Epidermal melanocyte (primary cell): ENCODE measurements around the gene NLGN1.

Experiments
- DNase-seq: peaks from one replicate; pipeline ENCODE4 v3.0.0; 2011; ENCODE audit warnings: low spot score; ENCODE audit not compliant: insufficient read length

NLGN1 gene

DNA sequence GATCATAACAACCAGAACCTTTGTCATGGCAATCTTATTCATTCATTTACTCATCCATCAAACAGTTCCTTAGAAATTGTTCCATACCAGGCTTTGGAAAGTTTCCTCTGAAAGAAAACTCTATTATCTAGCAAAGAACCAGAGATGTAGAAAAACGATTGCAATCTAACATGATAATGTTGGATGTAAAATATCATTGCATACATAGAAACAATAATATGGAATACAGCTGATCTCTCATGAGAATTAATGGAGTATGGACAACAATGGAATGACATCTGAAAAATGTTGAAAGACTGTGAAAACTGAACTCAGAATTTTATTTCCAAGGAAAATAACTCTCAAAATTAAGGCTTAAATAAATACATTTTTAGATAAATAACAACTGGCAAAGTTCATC, 665.4 kb downstream of the NLGN1 start:
- DNase-seq: no peak

- no peak for DNase-seq
Measured at GRCh38 chr3:174068035-174068434, 670.5 kb downstream of the NLGN1 start.

DNA sequence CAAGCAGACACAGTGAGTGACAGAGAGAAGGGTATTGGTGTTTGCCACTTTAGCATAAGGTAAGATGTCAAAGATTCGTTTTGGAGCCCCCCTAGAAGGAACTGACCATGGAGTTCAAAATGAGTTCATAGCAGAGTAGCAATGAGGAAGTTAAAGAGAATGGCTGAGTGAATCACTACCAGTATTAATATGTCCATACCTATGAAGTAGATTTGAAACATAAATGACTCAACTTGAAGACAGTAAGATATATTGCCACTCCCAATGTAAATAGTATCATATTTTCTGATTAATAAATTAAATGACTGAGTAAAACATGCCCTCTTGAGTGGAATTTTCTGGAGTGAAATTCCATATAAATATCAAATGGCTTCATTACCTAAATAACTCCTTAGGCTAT, 675.1 kb downstream of the NLGN1 start:
- DNase-seq: no peak

DNA sequence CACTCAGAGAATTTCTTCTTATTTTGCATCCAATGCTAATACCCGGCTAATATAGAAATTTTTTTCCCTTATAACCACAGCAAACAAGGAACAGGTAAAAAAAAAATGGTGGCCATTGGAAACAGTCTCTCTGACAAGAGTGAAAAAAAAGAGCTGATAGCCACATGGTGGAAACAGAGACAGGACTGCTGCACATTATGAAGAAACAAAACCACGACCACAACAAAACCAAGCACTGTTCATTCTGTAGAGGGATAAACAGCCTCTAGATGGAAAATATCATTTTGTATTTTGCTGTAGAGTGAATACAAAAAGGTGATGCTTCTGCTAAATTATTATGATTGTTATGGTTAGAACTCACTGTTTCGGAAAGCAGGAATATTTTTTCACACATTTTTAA, 686.2 kb downstream of the NLGN1 start:
- no peak for DNase-seq

DNA sequence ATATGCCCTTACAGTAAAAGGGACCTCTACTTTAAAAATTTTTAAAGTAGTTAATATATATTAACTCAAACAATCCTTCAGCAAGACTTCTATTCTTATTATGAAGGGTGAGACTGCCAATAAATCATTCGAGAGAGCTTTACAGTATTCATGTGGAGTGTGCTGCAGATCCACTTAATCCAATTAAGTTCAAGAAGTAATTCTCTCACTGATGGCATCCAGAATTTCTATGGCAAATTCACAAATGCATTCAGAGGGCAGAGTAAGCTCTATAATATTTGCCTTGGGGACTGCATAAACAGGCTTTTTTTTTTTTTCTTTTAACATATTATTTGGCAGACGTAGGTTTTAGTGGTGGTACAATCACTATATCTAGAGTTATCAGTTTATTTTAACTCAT, 692.0 kb downstream of the NLGN1 start:
- DNase-seq: no peak

GRCh38 chr3:174094669-174095068, 697.1 kb downstream of the NLGN1 start:
- DNase-seq: peak; percentile 16

DNA sequence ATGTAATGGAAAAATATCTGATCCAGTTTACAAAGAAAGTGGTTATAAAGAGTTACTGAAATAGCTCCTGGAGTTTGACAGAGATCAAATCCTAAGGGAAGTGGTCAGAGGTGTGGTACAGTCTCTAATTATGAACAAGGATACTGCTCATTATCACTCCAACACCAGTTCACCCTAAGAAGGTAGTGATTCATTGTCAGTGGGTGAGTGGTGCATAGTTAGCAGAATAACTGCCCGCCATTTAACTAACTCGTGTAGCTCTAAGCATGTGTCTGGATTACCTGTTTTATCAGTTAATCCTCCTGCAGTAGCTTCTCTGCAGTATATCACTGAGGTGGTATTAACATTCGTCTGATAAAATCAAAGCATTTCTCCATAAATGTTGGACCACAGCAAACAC, 700.1 kb downstream of the NLGN1 start:
- DNase-seq: no peak

DNA sequence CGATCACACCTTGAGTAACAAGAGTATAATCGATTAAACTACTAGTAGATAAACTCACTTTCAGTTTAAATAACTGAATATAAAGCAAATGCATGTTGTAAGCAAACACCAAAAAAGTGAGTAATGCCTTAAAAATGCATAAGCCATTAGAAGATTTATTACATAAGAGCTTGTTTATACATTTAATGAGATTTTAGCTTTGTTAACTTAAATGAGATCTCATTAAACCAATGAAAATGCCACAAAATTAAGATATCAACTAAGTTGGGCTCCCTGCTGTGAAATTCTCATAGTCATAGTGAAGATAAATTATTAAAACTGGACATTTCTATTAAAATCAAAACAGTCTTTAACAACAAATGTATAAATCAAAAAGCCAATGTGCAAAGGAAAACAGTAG, 701.2 kb downstream of the NLGN1 start:
- DNase-seq: no peak

GRCh38 chr3:174099724-174100123, 702.2 kb downstream of the NLGN1 start:
- DNase-seq: no peak

GRCh38 chr3:174100744-174101143, 703.2 kb downstream of the NLGN1 start:
- no peak for DNase-seq

GRCh38 chr3:174101244-174101643, 703.7 kb downstream of the NLGN1 start:
- no peak for DNase-seq

GRCh38 chr3:174102274-174102673, 704.7 kb downstream of the NLGN1 start:
- no peak for DNase-seq

DNA sequence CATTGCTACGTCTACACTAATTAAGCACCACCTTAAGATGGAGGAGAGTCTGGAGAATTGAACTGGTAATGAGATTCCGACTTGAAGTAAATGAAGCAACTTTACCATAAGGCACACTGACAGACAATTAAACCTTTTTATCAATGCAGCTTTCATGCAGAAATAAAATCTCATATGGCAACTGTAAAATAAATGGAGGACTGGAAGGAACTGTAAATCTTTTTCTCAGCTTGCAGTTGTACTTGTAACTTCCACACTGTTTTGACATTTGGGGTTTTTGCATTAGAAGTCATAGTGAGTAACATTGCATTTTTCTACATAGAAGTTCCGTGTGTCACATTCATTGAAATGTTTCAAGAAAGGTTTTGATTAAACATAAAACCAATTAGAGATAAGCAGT, 705.3 kb downstream of the NLGN1 start:
- DNase-seq: no peak

GRCh38 chr3:174110761-174111160, 713.2 kb downstream of the NLGN1 start:
- no peak for DNase-seq

DNA sequence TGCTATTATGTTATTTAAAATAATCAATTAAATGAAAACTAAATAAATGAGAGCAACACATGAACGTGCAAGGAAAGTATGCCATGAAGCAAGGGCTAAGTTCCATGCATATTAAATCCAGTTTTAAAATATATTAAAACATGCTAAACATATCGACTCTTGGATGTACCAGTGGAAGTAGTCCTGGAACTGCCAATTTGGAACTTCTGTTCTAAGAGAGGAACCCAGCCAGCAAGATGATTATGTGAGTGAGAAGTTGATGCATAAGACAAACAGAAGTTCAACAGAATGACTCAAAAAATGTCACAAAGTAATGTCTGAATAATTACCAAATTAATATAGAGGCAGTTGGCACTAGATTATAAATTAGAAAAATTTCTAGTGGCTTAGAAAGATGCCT, 714.2 kb downstream of the NLGN1 start:
- DNase-seq: no peak

GRCh38 chr3:174116421-174116820, 718.9 kb downstream of the NLGN1 start:
- DNase-seq: no peak

GRCh38 chr3:174120997-174121396, 723.5 kb downstream of the NLGN1 start:
- no peak for DNase-seq

DNA sequence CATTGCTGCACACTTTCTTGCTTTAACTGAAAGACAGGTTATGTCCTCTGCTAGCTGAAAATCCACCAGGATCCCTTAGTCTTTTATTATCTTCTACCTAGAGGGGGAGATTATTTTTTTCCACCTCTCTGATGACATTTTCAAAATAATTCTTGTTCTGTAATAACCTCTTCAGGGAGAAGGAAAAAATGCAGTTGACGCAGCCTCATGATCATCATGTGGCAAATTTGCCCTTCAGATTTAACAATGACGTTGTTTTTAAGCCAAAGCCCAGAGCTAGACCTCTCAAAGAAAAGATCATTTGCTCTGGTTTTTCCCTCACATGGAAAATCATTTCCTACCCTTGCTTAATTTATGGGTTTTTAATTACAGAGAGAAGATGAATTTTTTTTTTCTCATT, 724.9 kb downstream of the NLGN1 start:
- no peak for DNase-seq

- no peak for DNase-seq
Measured at GRCh38 chr3:174125267-174125824, 727.8 kb downstream of the NLGN1 start.

DNA sequence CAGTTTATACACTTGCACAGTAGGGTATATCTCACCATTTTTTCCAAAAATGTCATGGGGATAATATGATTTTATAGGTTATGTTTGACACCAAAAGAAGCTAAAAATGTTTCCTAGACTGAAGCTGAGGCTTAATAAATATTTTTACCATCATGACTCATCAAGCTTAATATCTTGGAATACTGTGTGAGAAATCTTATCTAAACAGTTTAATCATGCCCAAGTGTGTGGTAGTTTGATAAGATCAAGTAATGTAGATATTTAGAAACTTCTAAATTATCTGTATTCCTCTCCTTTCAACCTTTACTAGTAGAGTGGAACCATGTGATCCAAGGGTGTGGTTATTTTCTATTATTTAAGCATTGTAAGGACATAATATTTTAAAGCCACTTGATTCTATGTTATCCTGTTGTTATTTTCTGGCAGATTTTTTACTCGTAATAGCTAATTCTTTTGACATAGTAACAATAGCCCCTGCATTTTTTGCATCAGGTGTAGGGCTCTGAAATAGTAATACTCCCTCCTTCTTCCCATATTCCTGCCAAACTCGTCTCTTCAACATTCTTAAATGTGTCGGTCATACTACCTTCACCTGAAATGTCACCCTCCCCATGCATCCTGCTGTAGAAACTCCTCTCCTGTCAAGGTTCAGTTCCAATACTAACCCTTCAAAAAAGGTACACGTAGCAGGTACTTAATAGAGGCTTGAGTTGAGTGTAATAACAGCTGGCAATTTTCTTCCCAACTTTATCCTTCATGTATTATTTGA, 729.6 kb downstream of the NLGN1 start:
- no peak for DNase-seq

- no peak for DNase-seq
Measured at GRCh38 chr3:174132006-174132405, 734.5 kb downstream of the NLGN1 start.

GRCh38 chr3:174132421-174133042, 735.0 kb downstream of the NLGN1 start:
- DNase-seq: no peak

DNA sequence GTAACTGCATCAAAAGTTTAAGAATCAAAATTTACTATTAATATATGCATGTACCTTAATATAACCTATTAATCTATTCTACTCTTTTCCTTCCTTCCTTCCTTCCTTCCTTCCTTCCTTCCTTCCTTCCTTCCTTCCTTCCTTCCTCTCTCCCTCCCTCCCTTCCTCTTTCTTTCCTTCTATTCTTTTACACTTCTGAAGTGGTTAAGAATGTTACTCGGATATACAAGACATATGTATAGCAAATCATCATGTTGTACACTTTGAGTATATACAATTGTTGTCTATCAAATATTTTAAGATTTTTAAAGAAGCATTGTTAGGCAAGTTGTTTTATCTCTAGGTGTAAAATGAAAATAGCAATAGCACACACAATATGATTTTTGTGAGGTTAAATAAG, 748.5 kb downstream of the NLGN1 start:
- no peak for DNase-seq
